Loucy (cell line): ENCODE measurements around the gene PKD1.

Experiments
- H2AFZ ChIP-seq: fragments of 200-600 bp; sonication (generic); 2 replicates; pipeline ENCODE4 v1.6.0; 2016; ENCODE audit warnings: antibody characterized with exemption, mild to moderate bottlenecking, low read length, moderate library complexity
- H3F3A ChIP-seq: fragments of 200-600 bp; 2 replicates; pipeline ENCODE4 v1.6.0; 2016; ENCODE audit warnings: antibody characterized with exemption, low read depth, mild to moderate bottlenecking
- H3K27me3 ChIP-seq: fragments of 200-600 bp; sonication (generic); 2 replicates; pipeline ENCODE4 v1.6.1; 2014; ENCODE audit warnings: low read length, mild to moderate bottlenecking; ENCODE audit not compliant: insufficient read depth, poor library complexity, severe bottlenecking
- H3K36me3 ChIP-seq: fragments of 200-600 bp; sonication (generic); 2 replicates; pipeline ENCODE4 v1.6.1; 2016; ENCODE audit warnings: low read length; ENCODE audit not compliant: insufficient read depth
- H3K4me1 ChIP-seq: fragments of 200-600 bp; sonication (generic); 2 replicates; pipeline ENCODE4 v1.5.1; 2014; ENCODE audit warnings: low read length, mild to moderate bottlenecking; ENCODE audit not compliant: insufficient read depth, poor library complexity, severe bottlenecking
- H3K4me2 ChIP-seq: fragments of 200-600 bp; sonication (generic); 2 replicates; pipeline ENCODE4 v1.6.0; 2014; ENCODE audit warnings: antibody characterized with exemption, low read length, low read depth, mild to moderate bottlenecking; ENCODE audit not compliant: poor library complexity, severe bottlenecking
- H3K4me3 ChIP-seq: fragments of 200-600 bp; sonication (generic); 2 replicates; pipeline ENCODE4 v1.5.1; 2014; ENCODE audit warnings: low read length, mild to moderate bottlenecking, mixed read lengths; ENCODE audit not compliant: poor library complexity, severe bottlenecking
- H3K79me2 ChIP-seq: fragments of 200-600 bp; sonication (generic); 2 replicates; pipeline ENCODE4 v1.6.1; 2014; ENCODE audit warnings: low read length; ENCODE audit not compliant: insufficient read depth
- H3K9ac ChIP-seq: fragments of 200-600 bp; sonication (generic); 2 replicates; pipeline ENCODE4 v1.6.0; 2014; ENCODE audit warnings: mild to moderate bottlenecking, low read depth, low read length, moderate library complexity; ENCODE audit not compliant: poor library complexity, severe bottlenecking
- H3K9me2 ChIP-seq: fragments of 200-600 bp; sonication (generic); replicated peaks from 2 replicates; pipeline ENCODE4 v1.6.1; 2016; ENCODE audit warnings: low read depth, low read length, mixed read lengths
- H3K9me3 ChIP-seq: fragments of 200-600 bp; sonication (generic); 2 replicates; pipeline ENCODE4 v1.6.1; 2014; ENCODE audit warnings: mild to moderate bottlenecking, antibody characterized with exemption, low read length, low read depth; ENCODE audit not compliant: insufficient read depth
- H4K20me1 ChIP-seq: fragments of 200-600 bp; sonication (generic); 2 replicates; pipeline ENCODE4 v1.6.0; 2014; ENCODE audit warnings: antibody characterized with exemption, low read length, mild to moderate bottlenecking; ENCODE audit not compliant: insufficient read depth, poor library complexity, severe bottlenecking
- CTCF ChIP-seq: fragments of 200-600 bp; sonication (generic); conservative IDR thresholded peaks from 2 replicates; pipeline ENCODE4 v1.5.1; 2014; ENCODE audit warnings: mild to moderate bottlenecking, antibody characterized with exemption, low read length
- EZH2phosphoT487 ChIP-seq: fragments of 200-600 bp; IDR thresholded peaks from 2 replicates; pipeline ENCODE4 v1.6.1; 2018; ENCODE audit warnings: antibody characterized with exemption, mild to moderate bottlenecking, moderate library complexity, borderline replicate concordance

PKD1 gene

DNA sequence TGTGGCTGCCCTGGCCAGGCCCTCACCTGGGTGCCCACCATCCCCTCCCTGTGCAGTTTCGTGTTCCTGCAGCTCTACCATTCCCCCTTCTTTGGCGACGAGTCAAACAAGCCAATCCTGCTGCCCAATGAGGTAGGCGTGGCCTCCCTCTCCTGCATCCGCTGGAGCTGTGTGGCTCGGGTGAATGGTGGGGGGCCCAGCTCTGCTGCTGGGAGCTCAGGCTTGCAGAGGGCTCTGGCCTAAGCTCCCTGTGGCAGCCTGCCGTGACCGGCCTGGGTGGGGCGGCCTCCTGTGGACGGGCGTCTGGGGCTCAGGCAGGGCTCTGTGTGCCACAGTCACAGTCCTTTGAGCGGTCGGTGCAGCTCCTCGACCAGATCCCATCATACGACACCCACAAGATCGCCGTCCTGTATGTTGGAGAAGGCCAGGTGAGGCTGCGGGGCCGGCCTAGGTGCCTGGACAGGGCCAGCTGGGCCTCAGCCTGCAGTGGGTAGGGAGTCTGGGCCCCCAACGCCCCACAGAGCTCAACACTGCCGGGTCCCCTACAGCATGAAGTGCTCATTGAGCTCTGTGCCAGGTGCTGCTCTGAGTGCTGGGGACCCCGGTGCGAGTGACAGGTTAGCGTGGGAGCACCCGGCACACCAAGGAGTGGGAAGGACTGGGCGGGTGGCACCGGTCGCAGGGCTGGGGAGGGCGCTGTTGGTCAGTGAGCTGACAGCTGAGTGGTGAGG is 50.6 kb downstream of the PKD1 start:
- Histone ChIP-seq H3K9ac (no peak overlapping the region), H3K36me3 (no peaks in the 10 kb centered on the region), H2AFZ (no peak overlapping the region), H3K4me2 (no peak overlapping the region), H3K4me1 (no peaks in the 10 kb centered on the region), H3K9me2 (no peaks in the 10 kb centered on the region), H3K4me3 (no peak overlapping the region), H3K27me3 (no peaks in the 10 kb centered on the region), H3F3A (no peaks in the 10 kb centered on the region), H3K9me3 (no peaks in the 10 kb centered on the region), H4K20me1 (no peaks in the 10 kb centered on the region), H3K79me2 (no peaks in the 10 kb centered on the region)
- TF ChIP-seq EZH2phosphoT487 (no peak), CTCF (no peak)

- Histone ChIP-seq H3K9ac (no peak overlapping the region), H3K79me2 (no peaks in the 10 kb centered on the region), H4K20me1 (no peaks in the 10 kb centered on the region), H3K4me1 (no peaks in the 10 kb centered on the region), H2AFZ (no peak overlapping the region), H3F3A (no peaks in the 10 kb centered on the region), H3K9me2 (no peaks in the 10 kb centered on the region), H3K9me3 (no peaks in the 10 kb centered on the region), H3K36me3 (no peaks in the 10 kb centered on the region), H3K27me3 (no peaks in the 10 kb centered on the region), H3K4me3 (no peak overlapping the region), H3K4me2 (no peak overlapping the region)
- TF ChIP-seq EZH2phosphoT487 (no peak), CTCF (no peak)
Observed at GRCh38 chr16:2083876-2084780, 51.6 kb downstream of the PKD1 start.

DNA sequence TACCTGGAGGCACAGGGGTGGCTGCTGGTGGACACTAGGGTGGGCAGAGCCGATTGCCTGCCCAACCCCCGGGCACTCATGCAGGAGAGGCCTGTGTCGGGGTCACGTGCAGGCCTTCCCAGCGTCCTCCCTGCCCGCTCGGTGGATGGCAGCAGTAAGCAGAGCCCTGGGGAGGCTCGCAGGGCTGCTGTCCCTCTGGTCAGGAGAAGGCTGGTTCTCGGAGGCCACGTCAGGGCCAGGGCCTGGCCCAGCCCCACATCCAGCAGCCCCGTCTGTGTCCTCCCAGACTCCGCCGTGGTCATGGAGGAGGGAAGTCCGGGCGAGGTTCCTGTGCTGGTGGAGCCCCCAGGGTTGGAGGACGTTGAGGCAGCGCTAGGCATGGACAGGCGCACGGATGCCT is 52.3 kb downstream of the PKD1 start:
- Histone ChIP-seq H3K4me2 (no peak overlapping the region), H2AFZ (no peak overlapping the region), H3K4me1 (no peaks in the 10 kb centered on the region), H3F3A (no peaks in the 10 kb centered on the region), H3K4me3 (no peak overlapping the region), H3K9ac (no peak overlapping the region), H3K9me2 (no peaks in the 10 kb centered on the region), H3K27me3 (no peaks in the 10 kb centered on the region), H3K79me2 (no peaks in the 10 kb centered on the region), H4K20me1 (no peaks in the 10 kb centered on the region), H3K36me3 (no peaks in the 10 kb centered on the region), H3K9me3 (no peaks in the 10 kb centered on the region)
- TF ChIP-seq CTCF: no peak
